ENCODE data around the gene NPIPA1. TPM values are rescaled to one million over a fixed set of nuclear protein-coding genes. Genes with fewer than 3 reads are reported as not detected.
"Not testable (repeated sequence)": the region's sequence is repeated elsewhere in the genome, so short reads cannot be mapped to it uniquely, and the experiment has no call there.

The NPIPA1 gene
- polyA plus RNA-seq, 3 donors = 140 to 167 (median 162) TPM

GRCh38 chr16:14973785-14974322 is 36.6 kb downstream of the NPIPA1 start:
- not testable (repeated sequence) for DNase-seq (ENCODE audit: extremely low read depth in 1 of 11, low read depth in 9 of 11, low spot score in 4 of 11)

GRCh38 chr16:14974331-14974655 is 37.0 kb downstream of the NPIPA1 start:
- peak in 2 of 11 donors; percentile 55 to 57 for DNase-seq (ENCODE audit: extremely low read depth in 1 of 11, low read depth in 9 of 11, low spot score in 4 of 11)

- DNase-seq (ENCODE audit: extremely low read depth in 1 of 11, low read depth in 9 of 11, low spot score in 4 of 11) = peak; percentile 78 to 95 (median 88)
These were observed 37.6 kb downstream of the NPIPA1 start, which contains the start of gene PDXDC1 for GRCh38 chr16:14974656-14975417. Gene PDXDC1 (plus strand): TSS chr16:14975026. CDS start chr16:14975200, 174 bp downstream.

- not testable (repeated sequence) for DNase-seq (ENCODE audit: extremely low read depth in 1 of 11, low read depth in 9 of 11, low spot score in 4 of 11)
These were observed 38.4 kb downstream of the NPIPA1 start for GRCh38 chr16:14975418-14976194.

GRCh38 chr16:14976971-14977736 is 39.9 kb downstream of the NPIPA1 start:
- DNase-seq (ENCODE audit: extremely low read depth in 1 of 11, low read depth in 9 of 11, low spot score in 4 of 11) = not testable (repeated sequence)

- DNase-seq (ENCODE audit: extremely low read depth in 1 of 11, low read depth in 9 of 11, low spot score in 4 of 11) = not testable (repeated sequence)
These were observed 41.0 kb downstream of the NPIPA1 start for GRCh38 chr16:14978281-14978680.

- DNase-seq (ENCODE audit: extremely low read depth in 1 of 11, low read depth in 9 of 11, low spot score in 4 of 11) = not testable (repeated sequence)
These were observed 41.7 kb downstream of the NPIPA1 start for GRCh38 chr16:14978908-14979307.

- DNase-seq (ENCODE audit: extremely low read depth in 1 of 11, low read depth in 9 of 11, low spot score in 4 of 11) = not testable (repeated sequence)
These were observed 44.0 kb downstream of the NPIPA1 start for GRCh38 chr16:14981234-14981633.

- not testable (repeated sequence) for DNase-seq (ENCODE audit: extremely low read depth in 1 of 11, low read depth in 9 of 11, low spot score in 4 of 11)
These were observed 45.3 kb downstream of the NPIPA1 start for GRCh38 chr16:14982521-14982920.

- not testable (repeated sequence) for DNase-seq (ENCODE audit: extremely low read depth in 1 of 11, low read depth in 9 of 11, low spot score in 4 of 11)
These were observed 50.8 kb downstream of the NPIPA1 start for GRCh38 chr16:14988092-14988491.

GRCh38 chr16:14988661-14989191 is 51.5 kb downstream of the NPIPA1 start:
- DNase-seq (ENCODE audit: extremely low read depth in 1 of 11, low read depth in 9 of 11, low spot score in 4 of 11) = not testable (repeated sequence)

- DNase-seq (ENCODE audit: extremely low read depth in 1 of 11, low read depth in 9 of 11, low spot score in 4 of 11) = not testable (repeated sequence)
These were observed 52.3 kb downstream of the NPIPA1 start for GRCh38 chr16:14989291-14990281.

- DNase-seq (ENCODE audit: extremely low read depth in 1 of 11, low read depth in 9 of 11, low spot score in 4 of 11) = not testable (repeated sequence)
These were observed 56.3 kb downstream of the NPIPA1 start for GRCh38 chr16:14993277-14994151.

- DNase-seq (ENCODE audit: extremely low read depth in 1 of 11, low read depth in 9 of 11, low spot score in 4 of 11) = not testable (repeated sequence)
These were observed 59.5 kb downstream of the NPIPA1 start for GRCh38 chr16:14996702-14997101.

- not testable (repeated sequence) for DNase-seq (ENCODE audit: extremely low read depth in 1 of 11, low read depth in 9 of 11, low spot score in 4 of 11)
These were observed 61.1 kb downstream of the NPIPA1 start for GRCh38 chr16:14998300-14998699.

GRCh38 chr16:14999845-15000244 is 62.6 kb downstream of the NPIPA1 start:
- DNase-seq (ENCODE audit: extremely low read depth in 1 of 11, low read depth in 9 of 11, low spot score in 4 of 11) = not testable (repeated sequence)
